Measurements from ENCODE around the gene LARGE1.

DNA sequence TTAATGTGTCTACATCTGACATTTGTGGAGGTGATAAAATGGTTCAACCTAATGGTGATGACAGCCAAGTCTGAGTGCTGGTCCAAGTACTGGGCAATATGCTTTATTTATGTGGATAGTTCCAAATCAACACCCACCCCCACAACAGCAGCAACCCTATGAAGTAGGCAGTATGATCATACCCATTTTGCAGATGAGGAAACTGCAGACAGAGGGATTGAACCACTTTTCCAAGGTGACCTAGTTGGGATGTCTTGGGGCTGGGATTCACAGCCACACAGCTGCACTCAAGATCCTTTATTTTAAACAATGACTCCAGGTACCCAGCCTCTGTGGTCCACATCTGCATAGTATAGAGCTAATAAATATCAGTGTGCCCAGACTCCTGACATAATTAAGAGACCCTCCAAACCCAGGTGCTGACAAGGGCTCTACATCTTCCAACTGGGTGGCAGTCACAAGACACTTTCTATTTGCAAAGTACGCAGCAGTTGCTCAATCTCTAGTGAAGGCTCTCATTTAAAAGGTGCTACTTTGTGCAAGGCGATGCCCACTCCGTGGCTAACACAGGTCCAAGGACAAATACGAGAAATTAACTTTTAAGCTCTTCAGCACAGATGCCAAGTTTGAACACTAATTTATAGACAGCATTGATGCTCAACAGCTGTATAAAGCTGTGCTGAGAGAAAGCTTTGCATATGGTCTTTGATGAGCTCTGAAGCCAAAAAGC is 426.6 kb downstream of the LARGE1 start:
- TF ChIP-seq, protein P1, sequence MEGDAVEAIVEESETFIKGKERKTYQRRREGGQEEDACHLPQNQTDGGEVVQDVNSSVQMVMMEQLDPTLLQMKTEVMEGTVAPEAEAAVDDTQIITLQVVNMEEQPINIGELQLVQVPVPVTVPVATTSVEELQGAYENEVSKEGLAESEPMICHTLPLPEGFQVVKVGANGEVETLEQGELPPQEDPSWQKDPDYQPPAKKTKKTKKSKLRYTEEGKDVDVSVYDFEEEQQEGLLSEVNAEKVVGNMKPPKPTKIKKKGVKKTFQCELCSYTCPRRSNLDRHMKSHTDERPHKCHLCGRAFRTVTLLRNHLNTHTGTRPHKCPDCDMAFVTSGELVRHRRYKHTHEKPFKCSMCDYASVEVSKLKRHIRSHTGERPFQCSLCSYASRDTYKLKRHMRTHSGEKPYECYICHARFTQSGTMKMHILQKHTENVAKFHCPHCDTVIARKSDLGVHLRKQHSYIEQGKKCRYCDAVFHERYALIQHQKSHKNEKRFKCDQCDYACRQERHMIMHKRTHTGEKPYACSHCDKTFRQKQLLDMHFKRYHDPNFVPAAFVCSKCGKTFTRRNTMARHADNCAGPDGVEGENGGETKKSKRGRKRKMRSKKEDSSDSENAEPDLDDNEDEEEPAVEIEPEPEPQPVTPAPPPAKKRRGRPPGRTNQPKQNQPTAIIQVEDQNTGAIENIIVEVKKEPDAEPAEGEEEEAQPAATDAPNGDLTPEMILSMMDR (IDR thresholded peaks at IDR 0.05; ENCODE audit: low read depth, low read length): no peak
- TF ChIP-seq POLR2A (IDR thresholded peaks at IDR 0.05; ENCODE audit: extremely low read depth, insufficient read length): no peak
- TF ChIP-seq, protein P2, sequence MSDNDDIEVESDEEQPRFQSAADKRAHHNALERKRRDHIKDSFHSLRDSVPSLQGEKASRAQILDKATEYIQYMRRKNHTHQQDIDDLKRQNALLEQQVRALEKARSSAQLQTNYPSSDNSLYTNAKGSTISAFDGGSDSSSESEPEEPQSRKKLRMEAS (IDR thresholded peaks at IDR 0.05; ENCODE audit: low read depth, low read length): no peak

Data from NB4 (cell line).